Activated CD8-positive, alpha-beta memory T cell treated with anti-CD3 and anti-CD28 coated beads for 36 hours (primary cell): Measurements from ENCODE around the gene NUP153. TPM values are rescaled to one million over a fixed set of nuclear protein-coding genes. Genes with fewer than 3 reads are reported as not detected.

Experiments
- CTCF ChIA-PET: fragments of 350-600 bp; sonication (Branson Sonifier 250); formaldehyde crosslinking; loops from one replicate; lab custom pipeline; 2021; ENCODE audit warnings: antibody characterized with exemption; lab: Charles Lee
- POLR2A ChIA-PET: fragments of 350-600 bp; sonication (Branson Sonifier 250); formaldehyde crosslinking; loops from one replicate; lab custom pipeline; 2021; ENCODE audit warnings: antibody characterized with exemption; lab: Charles Lee
- total RNA-seq, 2 experiments: library from RNA; stranded (reverse); gene quantifications; one replicate each; pipeline ENCODE4 v1.2.3, GENCODE V29; 2021

NUP153 gene
- total RNA-seq, 2 experiments from 2014 or later, result 98.5 to 99.7 TPM

DNA sequence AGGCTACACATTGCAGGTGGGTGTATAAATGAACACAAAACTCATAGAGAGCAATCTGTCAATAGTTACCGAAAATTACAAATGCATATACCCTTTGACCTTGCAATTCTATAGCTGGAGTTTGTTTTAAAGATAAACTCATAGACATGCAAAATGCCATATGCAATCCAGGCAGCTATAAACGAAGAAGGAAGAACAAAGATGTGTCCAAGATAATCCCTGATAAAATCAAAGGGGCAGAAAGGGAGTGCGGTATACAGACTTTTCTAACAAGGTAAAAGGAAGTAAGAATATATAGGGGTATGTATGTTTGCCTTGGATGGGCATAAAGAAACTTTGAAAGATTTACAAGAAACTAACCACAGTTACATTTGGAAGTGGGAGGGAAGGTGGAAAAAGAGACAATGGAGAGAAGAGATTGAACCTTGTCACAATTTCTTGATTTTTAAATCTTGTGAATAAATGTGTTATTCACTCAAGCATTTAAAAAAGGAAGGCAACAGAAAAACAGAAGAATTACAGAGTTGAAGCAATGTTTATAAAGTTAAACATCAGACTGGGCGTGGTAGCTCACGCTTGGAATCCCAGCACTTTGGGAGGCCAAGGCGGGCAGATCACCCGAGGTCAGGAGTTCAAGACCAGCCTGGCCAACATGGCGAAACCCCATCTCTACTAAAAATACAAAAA is 76.8 kb downstream of the NUP153 start:
- POLR2A ChIA-PET, result no interaction called here
- CTCF ChIA-PET, result no interaction called here

- POLR2A ChIA-PET, result no interaction called here
- CTCF ChIA-PET, result no interaction called here
These were observed 77.9 kb downstream of the NUP153 start for GRCh38 chr6:17628873-17629272.

DNA sequence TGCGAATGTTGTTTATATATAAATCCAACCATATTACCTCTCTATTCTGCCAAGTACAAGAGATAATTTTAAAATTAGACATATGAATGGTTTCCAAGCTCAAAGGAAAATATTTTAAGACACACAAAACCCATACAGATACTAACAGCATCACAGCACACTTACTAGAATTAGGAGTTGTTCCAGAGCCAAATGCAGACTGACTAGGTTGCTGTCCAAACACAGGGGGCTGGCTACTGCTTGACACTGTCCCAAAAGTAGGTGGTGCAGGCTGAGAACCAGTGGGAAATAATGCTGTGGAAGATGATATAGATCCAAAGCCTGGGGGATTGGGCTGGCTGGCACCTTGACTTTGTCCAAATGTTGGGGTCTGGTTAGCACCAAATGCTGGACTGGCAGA is 82.3 kb downstream of the NUP153 start:
- ChIA-PET CTCF (interaction anchor here (1.5 kb wide), 1 partner anchor 12 kb away, joined by 3 read pairs; no protein-coding TSS in a partner anchor), POLR2A (no interaction called here)

- POLR2A ChIA-PET, result no interaction called here
- CTCF ChIA-PET, result no interaction called here
These were observed 84.6 kb downstream of the NUP153 start for GRCh38 chr6:17622144-17622543.

- ChIA-PET CTCF (no interaction called here), POLR2A (interaction anchor here (0.9 kb wide), 1 partner anchor 21 kb away, joined by 3 read pairs; the partner anchor contains the start of gene FAM8A1)
These were observed 85.7 kb downstream of the NUP153 start for GRCh38 chr6:17621003-17621402.

DNA sequence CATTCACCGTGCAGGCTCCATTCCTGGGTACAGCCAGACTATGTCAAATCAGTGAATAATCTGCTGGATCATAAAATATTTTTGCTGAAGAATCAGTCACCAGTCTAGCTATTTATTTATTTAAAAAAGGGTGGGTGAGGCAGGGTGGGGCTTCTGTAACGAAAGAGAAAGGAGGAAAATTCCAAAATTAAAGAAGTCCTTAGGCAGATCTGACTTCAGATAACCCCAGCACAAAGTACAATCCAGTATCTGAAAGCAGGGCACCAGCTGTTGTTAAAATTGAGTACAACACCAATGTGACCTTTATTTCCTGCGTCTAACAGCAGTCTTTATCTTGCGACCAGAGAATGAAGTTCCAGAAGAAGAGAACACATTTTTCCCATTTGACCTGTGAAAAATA is 90.9 kb downstream of the NUP153 start:
- ChIA-PET POLR2A (interaction anchor here (0.5 kb wide), 1 partner anchor 65 kb away, joined by 4 read pairs; no protein-coding TSS in a partner anchor), CTCF (no interaction called here)

- ChIA-PET POLR2A (no interaction called here), CTCF (no interaction called here)
These were observed 94.7 kb downstream of the NUP153 start for GRCh38 chr6:17612048-17612447.

- CTCF ChIA-PET, result no interaction called here
- POLR2A ChIA-PET, result interaction anchor here (0.6 kb wide), 1 partner anchor 11 kb away, joined by 3 read pairs; the partner anchor contains the start of gene FAM8A1
These were observed 95.9 kb downstream of the NUP153 start for GRCh38 chr6:17610835-17611234.

DNA sequence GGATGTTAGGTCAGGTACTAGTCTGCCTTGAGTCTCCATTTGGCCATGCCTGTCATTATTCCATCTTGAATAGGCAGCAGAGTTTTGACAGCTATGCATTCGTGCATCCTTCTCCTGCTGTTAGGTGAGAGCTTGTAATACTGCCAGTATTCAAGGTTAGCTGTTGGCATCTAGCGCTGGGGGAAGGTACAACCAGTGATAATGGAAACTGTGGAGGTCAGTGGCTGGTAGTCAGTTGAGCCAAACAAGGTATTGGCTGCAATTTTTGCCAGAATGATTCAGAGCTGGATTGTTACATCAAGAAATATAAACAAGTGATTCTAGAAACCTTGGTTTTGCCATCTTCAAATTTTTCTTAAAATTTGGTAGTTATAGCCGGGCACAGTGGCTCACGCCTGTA is 100.1 kb downstream of the NUP153 start:
- ChIA-PET CTCF (no interaction called here), POLR2A (interaction anchor here (0.6 kb wide), 1 partner anchor 20 kb away, joined by 3 read pairs; no protein-coding TSS in a partner anchor)

- CTCF ChIA-PET, result no interaction called here
- POLR2A ChIA-PET, result interaction anchor here (0.8 to 1.5 kb wide), 2 partner anchors 23 to 104 kb away, joined by 4 read pairs; partner anchors contain the start of gene NUP153
These were observed 103.8 kb downstream of the NUP153 start for GRCh38 chr6:17602888-17603287.

DNA sequence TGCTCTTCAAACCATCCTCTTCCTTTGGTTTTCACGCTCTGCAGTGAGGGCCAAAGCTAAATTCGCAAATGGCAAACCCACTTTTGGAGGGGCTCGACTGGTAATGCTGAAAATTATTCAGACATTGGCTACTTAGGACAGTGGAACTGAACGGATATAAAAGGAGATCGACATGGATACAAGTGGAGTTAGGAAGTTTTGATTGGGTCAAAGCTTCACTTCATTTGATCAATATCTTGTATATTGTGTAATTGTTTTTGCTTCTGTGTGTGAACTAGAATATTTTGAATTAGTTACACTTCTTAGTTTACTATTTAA is 105.4 kb downstream of the NUP153 start:
- ChIA-PET POLR2A (interaction anchor here (1.3 to 1.9 kb wide), 3 partner anchors 102 to 106 kb away, joined by 7 to 11 read pairs (median 9); partner anchors contain the start of gene NUP153), CTCF (interaction anchor here (2.6 kb wide), 1 partner anchor 101 kb away, joined by 33 read pairs; no protein-coding TSS in a partner anchor)

DNA sequence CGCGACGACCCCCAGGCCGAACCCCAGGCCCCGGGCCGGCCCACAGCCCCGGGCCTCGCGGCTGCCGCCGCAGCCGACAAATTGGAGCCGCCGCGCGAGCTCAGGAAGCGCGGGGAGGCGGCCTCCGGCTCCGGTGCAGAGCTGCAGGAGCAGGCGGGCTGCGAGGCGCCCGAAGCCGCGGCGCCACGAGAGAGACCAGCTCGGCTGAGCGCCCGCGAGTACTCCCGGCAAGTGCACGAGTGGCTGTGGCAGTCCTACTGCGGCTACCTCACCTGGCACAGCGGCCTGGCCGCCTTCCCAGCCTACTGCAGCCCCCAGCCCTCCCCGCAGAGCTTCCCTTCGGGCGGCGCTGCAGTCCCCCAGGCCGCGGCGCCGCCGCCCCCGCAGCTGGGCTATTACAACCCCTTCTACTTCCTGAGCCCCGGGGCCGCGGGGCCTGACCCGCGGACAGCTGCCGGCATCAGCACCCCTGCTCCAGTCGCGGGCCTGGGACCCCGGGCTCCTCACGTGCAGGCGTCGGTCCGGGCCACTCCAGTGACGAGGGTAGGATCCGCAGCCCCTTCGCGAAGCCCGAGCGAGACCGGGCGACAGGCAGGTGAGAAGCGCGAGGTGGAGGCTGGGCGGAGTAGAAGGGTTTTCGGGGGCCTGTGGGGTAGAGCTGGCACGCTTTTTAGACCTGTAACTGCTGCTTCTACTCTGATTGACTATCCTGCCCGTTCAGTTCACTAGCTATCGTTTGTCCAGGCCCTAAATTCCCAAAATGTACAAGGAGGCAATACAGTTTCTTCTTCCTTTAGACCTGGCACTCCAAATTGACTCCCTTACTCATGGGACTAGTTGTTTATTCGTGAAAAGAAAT is 106.0 kb downstream of the NUP153 start:
- CTCF ChIA-PET, result interaction anchor here (0.9 to 2.6 kb wide), 4 partner anchors 16 to 106 kb away, joined by 3 to 33 read pairs (median 6); partner anchors contain the start of gene NUP153

DNA sequence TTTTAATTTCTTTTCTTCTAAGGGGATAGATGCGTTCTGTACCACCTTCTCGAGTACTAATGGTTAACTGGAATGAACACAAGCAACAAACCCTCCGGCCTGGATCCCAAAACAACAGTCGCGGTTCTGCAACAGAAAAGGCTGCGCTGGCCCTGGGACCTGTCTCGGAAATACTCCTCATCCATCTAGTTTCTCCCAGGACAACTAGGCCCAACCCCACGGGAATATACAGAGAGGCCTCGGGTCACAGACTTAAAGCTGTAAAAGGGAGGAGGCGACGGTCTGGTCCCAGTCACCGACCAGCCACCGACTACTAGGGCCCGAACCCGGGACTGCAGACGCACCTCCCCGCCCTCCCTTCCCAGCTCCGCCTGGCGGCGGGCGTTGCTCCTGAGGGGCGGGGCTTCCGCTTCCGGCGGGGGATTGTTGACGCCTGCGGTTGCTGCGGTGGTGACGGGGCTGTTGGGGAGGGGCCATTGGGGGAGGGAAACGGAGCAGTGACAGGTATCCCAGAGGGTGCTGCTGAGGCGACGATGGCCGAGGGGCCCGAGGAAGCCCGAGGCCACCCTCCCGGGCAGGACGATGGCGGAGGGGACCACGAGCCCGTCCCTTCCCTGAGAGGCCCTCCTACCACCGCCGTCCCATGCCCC is 106.7 kb downstream of the NUP153 start, which contains the start of gene FAM8A1:
Gene FAM8A1, plus strand, starts transcription at position 426 of the 650 bp plus-strand sequence. Its CDS starts 108 bp downstream, at position 534.
- POLR2A ChIA-PET, result interaction anchor here (0.6 to 1.9 kb wide), 12 partner anchors 11 to 661 kb away, joined by 3 to 11 read pairs (median 4); partner anchors contain the start of gene NUP153
- CTCF ChIA-PET, result interaction anchor here (0.7 to 2.6 kb wide), 5 partner anchors 17 to 216 kb away, joined by 3 to 33 read pairs (median 3); partner anchors contain the start of gene NUP153

More for the DNA sequence above, 106.0 kb downstream of the NUP153 start:
- POLR2A ChIA-PET, result interaction anchor here (0.6 to 1.9 kb wide), 6 partner anchors 20 to 114 kb away, joined by 3 to 11 read pairs (median 6); partner anchors contain the start of gene NUP153

- POLR2A ChIA-PET, result interaction anchor here (0.6 to 0.7 kb wide), 2 partner anchors 158 to 174 kb away, joined by 5 read pairs; no protein-coding TSS in a partner anchor
- CTCF ChIA-PET, result interaction anchor here (0.7 kb wide), 1 partner anchor 155 kb away, joined by 5 read pairs; no protein-coding TSS in a partner anchor
These were observed 110.6 kb downstream of the NUP153 start for GRCh38 chr6:17596085-17596484.

DNA sequence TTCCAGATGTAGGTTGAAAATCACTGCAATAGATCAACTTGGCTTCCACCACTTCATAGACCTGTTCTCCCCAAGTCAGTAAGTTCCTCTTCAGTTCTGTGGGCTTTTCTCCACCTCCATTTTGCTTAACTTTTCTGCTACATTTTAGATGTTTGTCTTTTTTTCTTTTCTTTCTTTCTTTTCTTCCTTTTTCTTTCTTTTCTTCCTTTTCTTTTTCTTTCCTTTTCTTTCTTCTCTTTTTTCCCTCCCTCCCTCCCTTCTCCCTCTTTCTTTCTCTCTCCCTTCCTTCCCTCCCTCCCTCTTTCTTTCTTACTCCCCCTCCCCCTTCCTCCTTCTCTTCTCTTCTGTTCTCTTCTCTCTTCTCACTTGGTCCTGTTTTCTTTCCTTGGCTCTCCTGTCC is 113.5 kb downstream of the NUP153 start:
- ChIA-PET CTCF (no interaction called here), POLR2A (no interaction called here)

DNA sequence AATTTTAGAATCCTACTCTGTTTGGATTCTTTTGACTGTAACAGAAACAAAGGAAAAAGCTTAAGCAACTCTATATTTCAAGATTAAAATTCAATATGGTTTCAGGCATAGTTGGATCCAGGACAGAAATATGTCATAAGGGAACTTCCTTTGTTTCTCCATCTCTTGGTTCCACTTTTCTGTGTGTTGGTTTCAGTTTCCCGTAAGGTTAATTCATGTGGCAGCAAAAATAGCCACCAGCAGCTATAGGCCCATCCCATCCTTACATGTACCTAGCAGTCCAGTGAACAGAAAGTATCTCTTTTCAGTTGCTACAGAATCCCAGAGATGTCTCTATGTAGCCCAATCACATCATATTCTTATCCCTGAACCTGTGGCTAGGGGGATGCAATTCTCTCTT is 115.4 kb downstream of the NUP153 start:
- POLR2A ChIA-PET, result no interaction called here
- CTCF ChIA-PET, result no interaction called here

DNA sequence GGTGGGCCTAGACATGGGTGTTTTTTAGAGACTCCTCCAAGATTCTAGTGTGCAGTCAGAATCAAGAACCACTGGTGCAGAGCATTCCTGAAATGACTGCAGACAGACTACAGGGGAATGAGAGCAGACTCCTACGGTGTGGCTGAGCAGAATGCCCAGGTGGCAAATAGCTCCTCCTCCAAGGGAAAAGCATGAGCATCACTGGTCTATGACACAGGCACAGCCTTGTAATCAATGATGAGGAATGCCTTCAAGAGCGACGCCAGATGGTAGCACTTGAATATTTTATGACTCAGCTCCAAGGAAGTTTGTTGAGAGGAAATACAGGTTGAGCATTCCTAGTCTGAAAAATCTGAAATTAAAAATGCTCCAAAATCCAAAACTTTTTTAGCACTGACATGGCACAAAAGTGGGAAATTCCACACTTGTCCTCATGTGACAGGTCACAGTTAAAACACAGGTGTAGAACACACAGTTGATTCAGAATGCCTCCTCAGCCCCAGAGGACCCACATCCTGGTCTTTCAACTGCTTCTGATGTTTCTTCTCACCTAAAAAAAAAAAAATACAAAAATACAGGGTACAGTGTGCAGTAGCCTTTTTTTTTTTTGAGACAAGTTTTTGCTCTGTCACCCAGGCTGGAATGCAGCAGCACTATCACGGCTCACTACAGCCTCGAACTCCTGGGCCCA is 117.2 kb downstream of the NUP153 start:
- ChIA-PET POLR2A (no interaction called here), CTCF (no interaction called here)

GRCh38 chr6:17588011-17588410 is 118.7 kb downstream of the NUP153 start:
- ChIA-PET CTCF (no interaction called here), POLR2A (no interaction called here)
